ENCODE data around the gene FADS1.

Gene FADS1
- total RNA-seq = 76.5 to 537 (median 223) reads per million in 18 experiments

GRCh38 chr11:61816736-61817455 lies at the start of gene FADS1:
TSS of gene FADS1 (minus strand) at chr11:61817003. CDS start at chr11:61816929, 74 bp downstream.
- peak; percentile 97 to 98 for DNase-seq

- no peak for DNase-seq
Observed at GRCh38 chr11:61866231-61866957, 49.6 kb upstream of the FADS1 start.

GRCh38 chr11:61864814-61865775 lies 48.3 kb upstream of the FADS1 start:
- DNase-seq = no peak

GRCh38 chr11:61863548-61864081 lies 46.8 kb upstream of the FADS1 start:
- no peak for DNase-seq

- DNase-seq = no peak
Observed at GRCh38 chr11:61862714-61863547, 46.1 kb upstream of the FADS1 start.

GRCh38 chr11:61861634-61862033 lies 44.8 kb upstream of the FADS1 start:
- no peak for DNase-seq

GRCh38 chr11:61860054-61860903 lies 43.5 kb upstream of the FADS1 start:
- no peak for DNase-seq

- DNase-seq = no peak
Observed at GRCh38 chr11:61855939-61856680, 39.3 kb upstream of the FADS1 start.

GRCh38 chr11:61854966-61855714 lies 38.3 kb upstream of the FADS1 start:
- no peak for DNase-seq

- DNase-seq = no peak
Observed at GRCh38 chr11:61854206-61854895, 37.5 kb upstream of the FADS1 start.

- no peak for DNase-seq
Observed at GRCh38 chr11:61853698-61854169, 36.9 kb upstream of the FADS1 start.

- DNase-seq = no peak
Observed at GRCh38 chr11:61851900-61852295, 35.1 kb upstream of the FADS1 start.

GRCh38 chr11:61851113-61851899 lies 34.5 kb upstream of the FADS1 start:
- no peak for DNase-seq

GRCh38 chr11:61850687-61851086 lies 33.9 kb upstream of the FADS1 start:
- no peak for DNase-seq

- no peak for DNase-seq
Observed at GRCh38 chr11:61848631-61849030, 31.8 kb upstream of the FADS1 start.

- no peak for DNase-seq
Observed at GRCh38 chr11:61847914-61848581, 31.2 kb upstream of the FADS1 start.

Measured in inflammatory macrophage (primary cell).